Stimulated activated naive B cell treated with anti-CD40 and anti-IgM and Interleukin-4, amounts not matched to agents 10 μg/mL and 1 μg/mL and 100 μg/mL, for 72 hours (primary cell): Measurements from ENCODE around the gene MARCHF10.
"Not testable (repeated sequence)": the region's sequence is repeated elsewhere in the genome, so short reads cannot be mapped to it uniquely, and the experiment has no call there.

Source experiments
- ATAC-seq, 2 donors: fragments of 150-1000 bp; cut with Tn5 transposase; replicated peaks; 2 replicates each; pipeline ENCODE4 v1.10.0; 2021; ENCODE audit warnings: moderate library complexity in 1 of 2
- DNase-seq: peaks from one replicate; pipeline ENCODE4 v3.0.0; 2021
- H3K27ac Mint-ChIP-seq: one replicate; pipeline ENCODE4 v1.8.0; 2022; ENCODE audit warnings: mild to moderate bottlenecking, mixed read lengths
- H3K27me3 Mint-ChIP-seq, 2 donors: one replicate each; pipeline ENCODE4 v1.8.0; 2022; ENCODE audit warnings: mixed read lengths in 2 of 2
- H3K36me3 Mint-ChIP-seq, 2 donors: one replicate each; pipeline ENCODE4 v1.8.0; 2022; ENCODE audit warnings: mixed read lengths in 2 of 2, mild to moderate bottlenecking in 1 of 2
- H3K4me1 Mint-ChIP-seq, 2 donors: one replicate each; pipeline ENCODE4 v1.8.0; 2022; ENCODE audit warnings: mixed read lengths in 2 of 2, mild to moderate bottlenecking in 1 of 2
- H3K4me3 Mint-ChIP-seq, 2 donors: one replicate each; pipeline ENCODE4 v1.8.0; 2022; ENCODE audit warnings: mild to moderate bottlenecking in 2 of 2, mixed read lengths in 2 of 2, moderate library complexity in 1 of 2
- H3K9me3 Mint-ChIP-seq, 2 donors: one replicate each; pipeline ENCODE4 v1.8.0; 2022; ENCODE audit warnings: mixed read lengths in 2 of 2, mild to moderate bottlenecking in 1 of 2

Gene MARCHF10

GRCh38 chr17:62787366-62787765 lies 20.7 kb downstream of the MARCHF10 start:
- H3K27ac Mint-ChIP-seq: no peak overlapping the region
- ATAC-seq (no peak), DNase-seq (no peak)

GRCh38 chr17:62786646-62787045 lies 21.5 kb downstream of the MARCHF10 start:
- Mint-ChIP-seq H3K36me3 (peaks cover 1 to 3% of the 10 kb centered on the region in 2 donors), H3K27ac (no peak overlapping the region), H3K27me3 (peaks cover 0 to 8% of the 10 kb centered on the region in 2 donors), H3K4me1 (no peaks in the 10 kb centered on the region), H3K4me3 (no peak overlapping the region), H3K9me3 (peaks cover 4 to 6% of the 10 kb centered on the region in 2 donors)
- ATAC-seq (no peak), DNase-seq (no peak)

More at GRCh38 chr17:62787366-62787765, 20.7 kb downstream of the MARCHF10 start:
- H3K4me3 Mint-ChIP-seq: no peak overlapping the region
- no peaks in the 10 kb centered on the region for H3K4me1 Mint-ChIP-seq
- peaks cover 1 to 3% of the 10 kb centered on the region in 2 donors for H3K36me3 Mint-ChIP-seq
- peaks cover 4 to 6% of the 10 kb centered on the region in 2 donors for H3K9me3 Mint-ChIP-seq
- H3K27me3 Mint-ChIP-seq: peaks cover 0 to 8% of the 10 kb centered on the region in 2 donors

- not testable (repeated sequence) for H3K9me3 Mint-ChIP-seq, H3K4me3 Mint-ChIP-seq, H3K27me3 Mint-ChIP-seq, ATAC-seq, DNase-seq, H3K4me1 Mint-ChIP-seq, H3K27ac Mint-ChIP-seq, H3K36me3 Mint-ChIP-seq
Measured at GRCh38 chr17:62785983-62786382, 22.1 kb downstream of the MARCHF10 start.

- H3K27ac Mint-ChIP-seq: no peak overlapping the region
- peaks cover 1 to 3% of the 10 kb centered on the region in 2 donors for H3K36me3 Mint-ChIP-seq
- peaks cover 4 to 5% of the 10 kb centered on the region in 2 donors for H3K9me3 Mint-ChIP-seq
- H3K4me3 Mint-ChIP-seq: no peak overlapping the region
- no peaks in the 10 kb centered on the region for H3K4me1 Mint-ChIP-seq
- ATAC-seq: no peak
- peaks cover 0 to 10% of the 10 kb centered on the region in 2 donors for H3K27me3 Mint-ChIP-seq
- no peak for DNase-seq
Measured at GRCh38 chr17:62782730-62783270, 25.3 kb downstream of the MARCHF10 start.

GRCh38 chr17:62781831-62782251 lies 26.3 kb downstream of the MARCHF10 start:
- Mint-ChIP-seq H3K9me3 (peaks cover 4 to 5% of the 10 kb centered on the region in 2 donors), H3K27ac (no peak overlapping the region), H3K4me1 (no peaks in the 10 kb centered on the region), H3K27me3 (peaks cover 0 to 10% of the 10 kb centered on the region in 2 donors), H3K4me3 (no peak overlapping the region), H3K36me3 (peaks cover 1 to 3% of the 10 kb centered on the region in 2 donors)
- no peak for DNase-seq
- no peak for ATAC-seq

- Mint-ChIP-seq H3K36me3 (peaks cover 1 to 3% of the 10 kb centered on the region in 2 donors), H3K27me3 (peaks cover 0 to 10% of the 10 kb centered on the region in 2 donors), H3K27ac (no peak overlapping the region), H3K4me1 (no peaks in the 10 kb centered on the region), H3K9me3 (peaks cover 4 to 5% of the 10 kb centered on the region in 2 donors), H3K4me3 (no peak overlapping the region)
- DNase-seq (no peak), ATAC-seq (no peak)
Measured at GRCh38 chr17:62781356-62781755, 26.8 kb downstream of the MARCHF10 start.

- no peak for ATAC-seq
- H3K4me3 Mint-ChIP-seq: no peak overlapping the region
- peaks cover 0 to 10% of the 10 kb centered on the region in 2 donors for H3K27me3 Mint-ChIP-seq
- DNase-seq: no peak
- H3K36me3 Mint-ChIP-seq: peaks cover 1 to 3% of the 10 kb centered on the region in 2 donors
- H3K9me3 Mint-ChIP-seq: peaks cover 4 to 5% of the 10 kb centered on the region in 2 donors
- no peaks in the 10 kb centered on the region for H3K4me1 Mint-ChIP-seq
- no peak overlapping the region for H3K27ac Mint-ChIP-seq
Measured at GRCh38 chr17:62780951-62781350, 27.2 kb downstream of the MARCHF10 start.

- H3K36me3 Mint-ChIP-seq: peaks cover 0 to 1% of the 10 kb centered on the region in 2 donors
- no peak for DNase-seq
- peaks cover 0 to 10% of the 10 kb centered on the region in 2 donors for H3K27me3 Mint-ChIP-seq
- H3K4me1 Mint-ChIP-seq: no peaks in the 10 kb centered on the region
- H3K4me3 Mint-ChIP-seq: no peak overlapping the region
- ATAC-seq: no peak
- H3K27ac Mint-ChIP-seq: no peak overlapping the region
- peaks cover 4 to 5% of the 10 kb centered on the region in 2 donors for H3K9me3 Mint-ChIP-seq
Measured at GRCh38 chr17:62780269-62780668, 27.8 kb downstream of the MARCHF10 start.

GRCh38 chr17:62778990-62779681 lies 29.0 kb downstream of the MARCHF10 start:
- no peak for ATAC-seq
- H3K9me3 Mint-ChIP-seq: peaks cover 3 to 4% of the 10 kb centered on the region in 2 donors
- no peak for DNase-seq
- H3K4me1 Mint-ChIP-seq: no peaks in the 10 kb centered on the region
- no peak overlapping the region for H3K4me3 Mint-ChIP-seq
- no peak overlapping the region for H3K27ac Mint-ChIP-seq
- H3K36me3 Mint-ChIP-seq: peaks cover 0 to 1% of the 10 kb centered on the region in 2 donors
- peaks cover 2 to 12% of the 10 kb centered on the region in 2 donors for H3K27me3 Mint-ChIP-seq

GRCh38 chr17:62775876-62776275 lies 32.2 kb downstream of the MARCHF10 start:
- ATAC-seq (no peak), DNase-seq (no peak)
- Mint-ChIP-seq H3K4me3 (no peak overlapping the region), H3K27me3 (peaks cover 15 to 20% of the 10 kb centered on the region in 2 donors), H3K27ac (no peak overlapping the region), H3K36me3 (peaks cover 2 to 3% of the 10 kb centered on the region in 2 donors), H3K9me3 (peaks cover 3 to 5% of the 10 kb centered on the region in 2 donors), H3K4me1 (no peaks in the 10 kb centered on the region)

GRCh38 chr17:62774338-62774737 lies 33.8 kb downstream of the MARCHF10 start:
- DNase-seq (no peak), ATAC-seq (no peak)
- no peak overlapping the region for H3K27ac Mint-ChIP-seq
- peaks cover 15 to 20% of the 10 kb centered on the region in 2 donors for H3K27me3 Mint-ChIP-seq
- H3K4me3 Mint-ChIP-seq: no peak overlapping the region
- H3K4me1 Mint-ChIP-seq: no peaks in the 10 kb centered on the region
- H3K9me3 Mint-ChIP-seq: peaks cover 3 to 5% of the 10 kb centered on the region in 2 donors
- peaks cover 2 to 3% of the 10 kb centered on the region in 2 donors for H3K36me3 Mint-ChIP-seq

GRCh38 chr17:62767997-62768396 lies 40.1 kb downstream of the MARCHF10 start:
- H3K27me3 Mint-ChIP-seq: peaks cover 12 to 17% of the 10 kb centered on the region in 2 donors
- no peak overlapping the region for H3K27ac Mint-ChIP-seq

GRCh38 chr17:62765351-62765750 lies 42.8 kb downstream of the MARCHF10 start:
- Mint-ChIP-seq H3K27me3 (peaks cover 11 to 16% of the 10 kb centered on the region in 2 donors), H3K4me3 (no peak overlapping the region), H3K27ac (no peak overlapping the region), H3K36me3 (no peaks in the 10 kb centered on the region), H3K9me3 (no peaks in the 10 kb centered on the region), H3K4me1 (no peaks in the 10 kb centered on the region)
- no peak for ATAC-seq
- no peak for DNase-seq

More at GRCh38 chr17:62767997-62768396, 40.1 kb downstream of the MARCHF10 start:
- peaks cover 2 to 3% of the 10 kb centered on the region in 2 donors for H3K36me3 Mint-ChIP-seq
- H3K9me3 Mint-ChIP-seq: peaks cover 3 to 5% of the 10 kb centered on the region in 2 donors
- no peak for DNase-seq
- H3K4me3 Mint-ChIP-seq: no peak overlapping the region
- H3K4me1 Mint-ChIP-seq: no peaks in the 10 kb centered on the region
- no peak for ATAC-seq

GRCh38 chr17:62763891-62764600 lies 44.1 kb downstream of the MARCHF10 start:
- no peak overlapping the region for H3K27ac Mint-ChIP-seq
- no peaks in the 10 kb centered on the region for H3K4me1 Mint-ChIP-seq
- peaks cover 17 to 23% of the 10 kb centered on the region in 2 donors for H3K27me3 Mint-ChIP-seq
- DNase-seq: no peak
- ATAC-seq: no peak
- no peaks in the 10 kb centered on the region for H3K36me3 Mint-ChIP-seq
- no peak overlapping the region for H3K4me3 Mint-ChIP-seq
- H3K9me3 Mint-ChIP-seq: no peaks in the 10 kb centered on the region
